Right hindlimb (tissue), 1 donor: ENCODE data around the gene DLX1.
"Not testable (repeated sequence)": the region's sequence is repeated elsewhere in the genome, so short reads cannot be mapped to it uniquely, and the experiment has no call there.

ENCODE experiments used
- DNase-seq: peaks from one replicate; pipeline ENCODE4 v3.0.0-alpha.2; 2018

Gene DLX1

GRCh38 chr2:172085460-172086159 is at the start of gene DLX1:
TSS of gene DLX1 (plus strand) at chr2:172085507. CDS start at chr2:172085678, 171 bp downstream.
- DNase-seq: no peak

GRCh38 chr2:172038121-172038520 is 47.2 kb upstream of the DLX1 start:
- no peak for DNase-seq

GRCh38 chr2:172038604-172039003 is 46.7 kb upstream of the DLX1 start:
- no peak for DNase-seq

DNA sequence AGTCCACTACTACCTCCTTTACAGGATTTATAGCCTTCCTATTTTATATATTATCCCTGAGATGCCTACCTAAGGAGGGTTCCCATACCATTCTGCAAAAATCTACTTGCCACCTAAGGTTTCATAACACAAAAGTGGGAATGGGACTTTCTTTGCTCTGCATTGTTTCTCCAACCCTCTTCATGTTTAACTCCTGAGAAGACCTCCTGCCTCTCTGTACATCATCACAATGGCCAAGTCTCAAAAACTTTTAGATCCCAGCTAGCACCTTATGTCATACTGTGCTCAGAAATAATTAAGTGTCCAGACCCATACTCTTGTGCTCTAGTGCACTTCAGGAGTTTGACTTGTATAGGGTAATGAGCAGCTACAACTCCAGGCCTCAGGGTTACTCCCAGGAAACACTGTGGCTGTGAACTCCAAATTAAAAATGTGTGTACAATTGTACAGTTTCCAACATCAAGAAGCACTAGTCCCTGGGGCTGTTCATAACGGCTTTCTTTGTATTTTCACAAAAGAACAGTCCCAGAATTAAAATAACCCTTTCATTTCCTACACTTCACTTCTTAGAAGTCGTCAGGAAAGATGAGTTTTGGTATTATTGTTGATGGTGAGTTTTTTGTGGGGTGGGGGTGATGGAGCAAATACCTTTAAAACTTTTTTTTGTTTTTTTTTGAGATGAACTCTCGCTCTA is 46.1 kb upstream of the DLX1 start:
- DNase-seq: no peak

GRCh38 chr2:172040311-172040710 is 45.0 kb upstream of the DLX1 start:
- no peak for DNase-seq

- DNase-seq: no peak
These were observed 39.1 kb upstream of the DLX1 start for GRCh38 chr2:172046080-172046678.

GRCh38 chr2:172046866-172047565 is 38.3 kb upstream of the DLX1 start:
- no peak for DNase-seq

DNA sequence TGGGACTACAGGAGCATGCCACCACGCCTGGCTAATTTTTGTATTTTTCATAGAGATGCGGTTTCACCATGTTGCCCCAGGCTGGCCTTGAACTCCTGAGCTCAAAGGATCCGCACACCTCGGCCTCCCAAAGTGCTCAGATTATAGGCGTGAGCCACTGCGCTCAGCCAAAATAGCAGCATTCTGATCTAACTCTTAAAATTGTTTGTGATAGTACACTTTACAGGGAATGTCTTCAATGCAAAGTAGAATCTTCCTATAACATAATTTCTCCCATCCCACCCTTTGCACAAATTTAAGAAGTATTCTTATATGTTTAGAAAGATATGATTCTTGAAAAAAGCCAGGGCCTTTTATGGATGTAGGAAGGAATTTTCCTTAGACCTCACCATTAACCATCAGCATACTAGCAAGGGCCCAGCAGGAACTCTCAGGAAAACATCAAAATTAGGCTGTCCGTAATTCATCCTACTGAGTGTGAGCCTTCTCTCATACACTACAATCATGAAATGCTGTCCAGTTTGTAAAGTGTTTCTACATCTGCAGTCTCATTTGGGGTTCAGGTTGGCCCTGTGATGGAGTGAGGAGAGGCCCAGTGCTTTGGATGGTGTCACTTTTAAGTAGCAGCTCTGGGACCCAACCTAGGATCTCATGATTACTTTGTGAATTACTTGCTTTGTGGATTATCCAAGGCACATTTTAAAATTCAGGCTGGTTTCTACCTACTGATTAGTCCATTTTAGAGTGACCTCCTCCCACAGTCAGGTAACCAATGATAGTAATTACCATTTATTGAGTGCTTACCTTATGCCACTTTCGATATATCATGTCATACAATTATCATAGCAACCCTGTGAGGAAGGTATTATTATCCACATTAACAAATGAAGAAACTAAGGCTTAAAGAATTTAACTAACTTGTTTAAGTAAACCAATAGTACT is 37.5 kb upstream of the DLX1 start:
- DNase-seq: no peak

DNA sequence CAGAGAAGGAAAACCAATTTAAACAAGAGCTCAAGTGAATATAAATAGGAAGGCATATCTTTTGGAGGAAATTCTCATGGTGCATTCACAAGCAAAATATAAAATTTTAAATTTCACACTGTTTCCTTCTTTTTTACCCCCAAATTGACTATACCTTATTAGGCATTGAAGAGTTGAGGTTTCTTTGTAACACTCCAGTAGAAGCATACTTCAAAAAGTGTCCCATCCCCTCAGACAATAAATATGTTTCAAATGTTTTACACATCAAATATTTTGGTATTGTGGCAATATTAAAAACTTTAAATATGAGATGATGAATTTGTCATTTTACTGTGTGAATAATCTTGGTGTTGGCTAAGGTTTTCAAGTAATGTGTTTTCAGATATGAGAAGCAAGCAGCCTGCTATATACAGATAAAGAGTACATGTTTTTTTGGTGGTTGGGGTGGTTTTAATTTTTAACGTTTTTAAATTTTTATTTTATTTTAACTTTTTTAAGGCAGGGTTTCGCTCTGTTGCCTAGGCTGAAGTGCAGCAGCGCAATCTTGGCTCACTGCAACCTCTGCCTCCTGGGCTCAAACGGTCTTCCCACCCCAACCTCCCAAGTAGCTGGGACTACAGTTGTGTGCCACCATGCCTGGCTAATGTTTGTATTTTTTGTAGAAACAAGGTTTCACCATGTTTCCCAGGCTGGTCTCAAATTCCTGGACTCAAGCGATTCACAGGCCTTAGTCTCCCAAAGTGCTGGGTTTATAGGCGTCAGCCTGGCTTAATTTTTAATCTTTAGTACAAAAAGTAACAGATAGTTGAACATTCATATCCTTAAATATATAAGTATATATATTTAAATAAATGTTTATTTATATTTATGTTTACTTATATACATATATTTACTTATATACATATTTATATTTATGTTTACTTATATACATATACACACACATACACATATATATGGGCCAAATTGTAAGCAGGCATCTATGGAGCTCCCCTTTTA is 36.5 kb upstream of the DLX1 start:
- DNase-seq: no peak

DNA sequence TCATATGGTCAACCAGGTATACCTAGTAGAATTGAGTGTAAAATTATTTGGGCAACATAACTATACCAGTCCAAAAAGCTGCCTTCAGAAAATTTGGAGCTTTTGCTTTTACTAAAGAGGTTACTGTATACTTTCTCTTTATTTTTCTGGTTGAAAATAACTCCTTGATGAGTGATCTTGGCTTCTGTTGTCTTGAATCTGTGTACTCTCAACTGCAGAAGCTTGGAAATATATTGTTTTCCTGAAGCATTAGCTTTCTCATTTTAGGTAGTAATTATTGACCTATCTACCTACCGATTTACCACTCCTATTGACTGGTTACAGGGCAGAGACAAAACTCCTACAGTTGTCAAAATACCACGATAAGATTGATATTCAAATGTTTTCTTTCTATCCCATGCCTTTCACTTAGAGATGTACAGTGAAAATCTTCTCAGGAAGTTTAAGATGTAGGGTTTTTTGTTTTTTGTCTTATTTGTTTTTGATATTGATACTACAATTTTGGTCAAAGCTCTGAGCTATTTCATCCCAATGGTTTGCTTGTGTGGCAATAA is 35.7 kb upstream of the DLX1 start:
- DNase-seq: no peak

- DNase-seq: no peak
These were observed 34.7 kb upstream of the DLX1 start for GRCh38 chr2:172050479-172051125.

DNA sequence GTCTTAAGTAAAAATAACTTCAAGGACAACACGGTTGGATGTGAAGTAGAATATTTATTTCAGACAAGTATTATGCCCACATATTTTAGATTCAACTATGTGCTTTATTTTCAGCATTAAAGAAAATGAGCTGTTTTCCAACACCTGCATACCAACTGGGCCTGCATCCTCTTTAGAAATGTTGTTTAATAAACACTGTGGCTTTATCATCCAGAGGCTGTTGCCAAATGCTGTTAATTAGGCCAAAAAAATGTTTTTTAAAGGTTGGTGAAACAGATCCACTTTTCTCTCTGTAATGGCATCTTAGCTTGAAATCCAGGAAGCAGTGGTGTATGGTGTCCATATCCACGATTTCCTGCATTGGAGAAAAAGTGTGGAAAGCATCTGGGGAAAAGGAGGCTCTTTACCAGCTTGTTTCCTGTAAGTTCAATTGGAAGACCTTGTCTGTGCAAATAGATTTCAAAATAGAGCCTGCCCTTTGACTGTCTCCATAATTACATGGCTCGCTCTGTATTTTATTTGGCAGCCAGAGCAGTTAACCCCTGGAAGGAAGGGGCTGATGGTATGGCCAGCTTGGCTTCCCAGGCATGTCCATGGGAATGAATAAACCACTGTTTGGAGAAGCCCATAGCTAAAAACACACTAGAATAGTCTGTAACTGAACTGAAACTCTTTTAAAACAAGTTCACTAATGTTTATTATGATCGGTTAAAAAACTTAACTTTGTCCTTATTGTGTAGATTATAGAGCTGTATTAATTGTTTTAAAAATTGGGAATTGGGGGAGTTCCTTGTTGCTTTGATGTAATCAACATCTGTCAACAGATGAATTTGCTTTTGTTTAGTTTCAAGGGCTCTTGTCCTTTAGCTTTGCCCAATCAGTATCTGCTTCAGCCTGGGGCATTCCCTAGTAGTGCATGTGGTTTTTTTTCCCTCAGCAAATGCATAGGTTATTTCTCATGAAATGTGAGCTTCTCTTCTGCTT is 33.0 kb upstream of the DLX1 start:
- DNase-seq: peak; percentile 37

DNA sequence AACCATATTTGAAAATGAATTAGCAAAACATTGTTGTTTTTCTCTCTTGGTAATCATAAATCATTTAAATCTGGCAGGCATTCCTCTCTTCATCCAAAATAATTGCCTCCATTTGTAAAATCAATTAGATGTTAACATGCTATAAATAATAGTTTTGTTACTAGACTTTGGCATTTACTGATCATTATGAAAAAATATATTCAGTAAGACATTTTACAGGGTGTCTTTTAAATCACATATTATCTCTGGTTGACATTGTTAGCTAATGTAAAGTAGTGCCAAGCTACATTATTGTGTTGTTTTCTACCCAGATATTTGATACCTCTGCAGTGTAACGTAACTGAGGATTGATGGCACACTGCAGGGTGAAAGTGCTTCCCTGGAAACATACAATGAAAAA is 31.8 kb upstream of the DLX1 start:
- no peak for DNase-seq

GRCh38 chr2:172056293-172056692 is 29.0 kb upstream of the DLX1 start:
- DNase-seq: no peak

DNA sequence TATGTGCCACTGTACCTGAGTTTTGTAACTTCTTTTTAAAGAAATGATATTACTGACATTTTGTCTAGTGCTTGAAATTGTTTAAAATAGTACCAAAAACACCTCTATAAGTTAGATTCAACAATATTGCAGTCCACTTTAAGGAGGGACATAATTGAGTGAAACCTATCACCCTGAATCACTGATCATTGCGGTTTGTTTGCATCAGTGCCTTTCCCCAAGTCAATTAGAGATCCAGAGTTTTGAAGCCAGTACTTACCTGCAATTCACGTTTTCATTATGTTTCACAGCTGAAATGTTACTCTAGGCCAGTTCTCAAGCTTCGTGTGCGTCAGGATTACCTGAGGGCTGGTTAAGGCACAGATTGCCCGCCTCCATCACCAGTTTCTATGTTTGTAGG is 26.6 kb upstream of the DLX1 start:
- DNase-seq: no peak

DNA sequence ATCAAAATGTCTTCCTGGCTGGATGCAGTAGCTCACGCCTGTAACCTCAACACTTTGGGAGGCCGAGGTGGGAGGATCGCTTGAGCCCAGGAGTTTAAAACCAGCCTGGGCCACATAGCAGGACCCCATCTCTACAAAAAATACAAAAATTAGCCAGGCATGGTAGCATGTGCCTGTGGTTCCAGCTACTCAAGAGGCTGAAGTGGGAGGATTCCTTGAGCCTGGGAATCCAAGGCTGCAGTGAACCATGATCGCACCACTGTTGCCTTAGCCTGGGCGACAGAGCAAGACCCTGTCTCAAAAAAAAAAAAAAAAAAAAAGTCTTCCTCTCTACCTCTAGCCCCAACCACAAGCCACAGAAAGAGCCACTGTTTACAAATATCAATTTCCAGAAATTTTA is 25.2 kb upstream of the DLX1 start:
- not testable (repeated sequence) for DNase-seq

DNA sequence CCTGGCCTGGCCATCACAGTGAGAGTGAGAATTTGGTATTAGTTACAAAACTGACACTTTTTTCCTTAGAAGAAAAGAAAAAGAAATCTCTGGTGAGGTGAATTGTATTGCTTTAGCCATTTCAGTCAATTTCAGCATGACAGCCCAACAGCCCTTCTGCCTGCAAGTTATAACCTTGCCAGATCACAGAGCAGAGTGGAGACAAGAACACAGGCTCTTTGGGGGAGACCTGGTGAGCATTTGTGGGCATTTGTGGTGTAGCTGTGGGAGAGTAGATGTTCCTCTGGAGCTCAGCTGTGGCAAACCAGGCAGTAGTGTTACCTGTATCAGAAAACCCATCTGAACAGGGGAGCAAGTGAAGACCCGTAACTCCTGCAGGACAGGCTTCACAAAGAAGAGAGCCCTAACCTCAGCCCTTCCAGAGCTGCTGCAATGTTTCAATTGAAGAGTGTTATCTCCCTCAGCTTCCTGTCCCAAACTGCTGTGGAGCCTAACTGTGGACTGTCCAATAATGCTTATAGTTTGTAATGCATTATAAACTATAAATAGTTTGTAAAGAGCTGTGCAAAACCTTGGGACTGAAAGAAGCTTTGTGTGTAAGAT is 22.8 kb upstream of the DLX1 start:
- no peak for DNase-seq

GRCh38 chr2:172063446-172063845 is 21.9 kb upstream of the DLX1 start:
- DNase-seq: no peak

DNA sequence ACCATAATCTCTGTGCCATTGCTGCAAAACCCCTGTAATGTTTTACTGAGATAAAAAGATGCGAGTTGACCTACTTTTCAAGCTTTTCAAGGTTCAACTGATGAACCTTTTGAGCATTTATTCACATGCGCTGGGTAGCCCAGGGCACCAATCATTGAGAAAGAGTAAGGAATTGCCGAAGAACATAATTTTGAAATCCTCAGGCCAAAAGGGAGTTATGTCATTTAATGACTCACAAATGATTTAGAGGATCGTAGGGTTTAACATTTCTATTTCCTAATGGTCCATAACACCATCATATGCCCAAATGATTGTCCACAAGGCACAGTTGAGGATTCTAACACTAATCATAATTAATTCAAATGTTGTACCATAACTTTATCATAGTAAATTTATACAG is 20.2 kb upstream of the DLX1 start:
- no peak for DNase-seq
